B cell (primary cell): Measurements from ENCODE around the gene CAPZA2. TPM values are rescaled to one million over a fixed set of nuclear protein-coding genes. Genes with fewer than 3 reads are reported as not detected.

Experiments
- ATAC-seq: fragments of 200-7000 bp; cut with Tn5 transposase; one replicate; pipeline ENCODE4 v1.10.0; 2021; ENCODE audit warnings: low read depth, mild to moderate bottlenecking, moderate number of reproducible peaks, moderate library complexity
- CTCF ChIA-PET: fragments of 350-600 bp; sonication (Branson Sonifier 250); formaldehyde crosslinking; loops from one replicate; lab custom pipeline; 2021; ENCODE audit warnings: antibody characterized with exemption, inconsistent platforms; lab: Charles Lee
- POLR2A ChIA-PET: fragments of 350-600 bp; sonication (Branson Sonifier 250); formaldehyde crosslinking; loops from one replicate; lab custom pipeline; 2021; ENCODE audit warnings: antibody characterized with exemption; lab: Charles Lee
- DNase-seq: peaks from one replicate; pipeline ENCODE4 v3.0.0; 2013
- H2AFZ ChIP-seq: 2 replicates; pipeline ENCODE4 v1.6.1; 2012; ENCODE audit warnings: mild to moderate bottlenecking, low read depth, low read length; ENCODE audit not compliant: insufficient read depth, poor library complexity, severe bottlenecking
- H3K27ac ChIP-seq, 2 donors: 1 replicate in 1 of 2; 2 replicates in 1 of 2; pipeline ENCODE4 v1.5.1; 2012 to 2013; ENCODE audit warnings: low read length in 2 of 2, mild to moderate bottlenecking in 2 of 2, moderate library complexity in 1 of 2
- H3K27me3 ChIP-seq, 4 experiments: fragments of 200-600 bp in 1 of 4; sonication (generic) in 1 of 4; replicated peaks in 1 of 4; 1 replicate in 2 of 4; 2 replicates in 2 of 4; pipeline versions ENCODE4 v1.6.1 to v1.7.0; 2013 to 2016; ENCODE audit warnings: low read length in 3 of 4, mild to moderate bottlenecking in 2 of 4, mixed read lengths in 1 of 4, moderate library complexity in 1 of 4; ENCODE audit not compliant: insufficient read depth in 4 of 4, control insufficient read depth in 3 of 4; ENCODE audit errors: control extremely low read depth in 1 of 4
- H3K36me3 ChIP-seq, 2 experiments: replicated peaks in 1 of 2; 1 replicate in 1 of 2; 2 replicates in 1 of 2; pipeline versions ENCODE4 v1.6.1 to v1.7.1; 2013; ENCODE audit warnings: low read length in 1 of 2; ENCODE audit not compliant: insufficient read depth in 2 of 2, control insufficient read depth in 1 of 2; ENCODE audit errors: control extremely low read depth in 1 of 2, extremely low read depth in 1 of 2
- H3K4me1 ChIP-seq, 2 donors: fragments of 200-600 bp in 1 of 2; sonication (generic) in 1 of 2; 1 replicate in 1 of 2; 2 replicates in 1 of 2; pipeline versions ENCODE4 v1.5.1 to v1.6.1; 2013 to 2017; ENCODE audit warnings: low read length in 2 of 2; ENCODE audit not compliant: control insufficient read depth in 2 of 2, insufficient read depth in 2 of 2
- H3K4me2 ChIP-seq: replicated peaks from 2 replicates; pipeline ENCODE3; 2012; ENCODE audit warnings: mild to moderate bottlenecking, low read depth, low read length; ENCODE audit not compliant: poor library complexity, severe bottlenecking
- H3K4me3 ChIP-seq, 5 experiments: fragments of 200-600 bp in 1 of 5; sonication (generic) in 1 of 5; 1 replicate in 3 of 5; 2 replicates in 2 of 5; pipeline versions ENCODE4 v1.5.1 to v1.7.0; 2011 to 2016; ENCODE audit warnings: low read length in 4 of 5, mild to moderate bottlenecking in 4 of 5, low read depth in 2 of 5, control low read depth in 1 of 5, moderate library complexity in 1 of 5; ENCODE audit not compliant: insufficient read depth in 1 of 5; ENCODE audit errors: control extremely low read depth in 1 of 5, extremely low read depth in 1 of 5
- H3K79me2 ChIP-seq: fragments of 200-600 bp; sonication (generic); one replicate; pipeline ENCODE4 v1.6.0; 2016; ENCODE audit warnings: low read length; ENCODE audit not compliant: control insufficient read depth, insufficient read depth
- H3K9ac ChIP-seq: fragments of 200-600 bp; sonication (generic); 2 replicates; pipeline ENCODE4 v1.6.1; 2017; ENCODE audit warnings: mild to moderate bottlenecking, low read length, moderate library complexity
- H3K9me3 ChIP-seq, 3 donors: one replicate each; pipeline versions ENCODE4 v1.6.1 to v1.7.1; 2013; ENCODE audit warnings: low read length in 2 of 3; ENCODE audit not compliant: control insufficient read depth in 2 of 3, insufficient read depth in 1 of 3; ENCODE audit errors: control extremely low read depth in 1 of 3
- H4K20me1 ChIP-seq: 2 replicates; pipeline ENCODE4 v1.6.0; 2012; ENCODE audit warnings: mild to moderate bottlenecking, low read length; ENCODE audit not compliant: insufficient read depth, control insufficient read depth, poor library complexity, severe bottlenecking
- H3K27ac Mint-ChIP-seq: one replicate; pipeline ENCODE4 v1.8.0; 2021; ENCODE audit warnings: mixed read lengths
- H3K27me3 Mint-ChIP-seq: one replicate; pipeline ENCODE4 v1.8.0; 2021; ENCODE audit warnings: mixed read lengths
- H3K4me1 Mint-ChIP-seq: one replicate; pipeline ENCODE4 v1.8.0; 2021; ENCODE audit warnings: mixed read lengths
- H3K4me3 Mint-ChIP-seq: one replicate; pipeline ENCODE4 v1.8.0; 2021; ENCODE audit warnings: mixed read lengths
- H3K9me3 Mint-ChIP-seq: one replicate; pipeline ENCODE4 v1.8.0; 2022; ENCODE audit warnings: mixed read lengths; ENCODE audit not compliant: insufficient read depth
- CTCF ChIP-seq: fragments of 200-600 bp; IDR thresholded peaks from one replicate; pipeline ENCODE4 v1.8.0; 2022; ENCODE audit warnings: antibody characterized with exemption, mild to moderate bottlenecking
- EZH2 ChIP-seq: IDR thresholded peaks from 2 replicates; pipeline ENCODE4 v1.6.1; 2012; ENCODE audit warnings: borderline replicate concordance, low read depth, mild to moderate bottlenecking, moderate library complexity, low read length; ENCODE audit not compliant: insufficient read depth, poor library complexity, severe bottlenecking
- WGBS: methylation state at CpG from one replicate; pipeline ENCODE4 v1.1.5; 2013; ENCODE audit warnings: missing lambda C conversion rate; ENCODE audit not compliant: insufficient coverage; 5-methylcytosine and 5-hydroxymethylcytosine counted together
- intact Hi-C: fragments of 100-400 bp; cut with micrococcal nuclease; formaldehyde crosslinking; loops from one replicate; pipeline ENCODE4 v1.10.0; 2022
- polyA plus RNA-seq: library from polyadenylated mRNA; depleted of rRNA; stranded (reverse); fragments of >200 nt; gene quantifications from 2 replicates; pipeline ENCODE4 v1.2.3, GENCODE V29; 2012
- total RNA-seq, 2 donors: library from RNA; stranded (reverse); fragments of 120-200 nt in 1 of 2; gene quantifications; 1 replicate in 1 of 2; 2 replicates in 1 of 2; pipeline versions ENCODE4 v1.2.3 to v1.2.4, GENCODE V29; 2013 to 2022

CAPZA2 gene
- total and polyA plus RNA-seq, 2 donors (not counting 1 experiment from before 2014, with no cell fraction given), result 15.0 to 79.0 TPM

- H3K9me3 Mint-ChIP-seq, result peaks cover 3% of the 10 kb centered on the region
- peaks cover 7% of the 10 kb centered on the region for H3K4me1 Mint-ChIP-seq
- POLR2A ChIA-PET, result no interaction called here
- no peak for TF ChIP-seq CTCF
- TF ChIP-seq EZH2, result no peak
- DNase-seq (no peak), ATAC-seq (no peak)
- no peak overlapping the region for H3K9ac ChIP-seq
- H3K4me2 ChIP-seq, result no peak overlapping the region
- no peaks in the 10 kb centered on the region for H3K79me2 ChIP-seq
- intact Hi-C loops, result no loop called here
- 13% methylated on average over 1 of the region's 3 CpGs for WGBS
- H3K4me1 ChIP-seq, result peaks cover 0 to 7% of the 10 kb centered on the region in 2 donors
- peaks cover 0 to 10% (median 0%) of the 10 kb centered on the region in 4 experiments for H3K27me3 ChIP-seq
- no peaks in the 10 kb centered on the region for H4K20me1 ChIP-seq
- H3K4me3 Mint-ChIP-seq, result no peak overlapping the region
- no peak overlapping the region for H2AFZ ChIP-seq
- no peaks in the 10 kb centered on the region for H3K9me3 ChIP-seq
- H3K27ac ChIP-seq, result no peak overlapping the region
- H3K36me3 ChIP-seq, result no peaks in the 10 kb centered on the region
- no peak overlapping the region for H3K27ac Mint-ChIP-seq
- CTCF ChIA-PET, result no interaction called here
- peaks cover 30% of the 10 kb centered on the region for H3K27me3 Mint-ChIP-seq
- no peak overlapping the region for H3K4me3 ChIP-seq
Measured at GRCh38 chr7:116829041-116829440, 33.3 kb upstream of the CAPZA2 start.

GRCh38 chr7:116829493-116829892, 32.9 kb upstream of the CAPZA2 start:
- no peaks in the 10 kb centered on the region for H3K79me2 ChIP-seq
- H3K27me3 Mint-ChIP-seq, result peaks cover 25% of the 10 kb centered on the region
- H3K9me3 Mint-ChIP-seq, result peaks cover 2% of the 10 kb centered on the region
- no peak overlapping the region for H3K4me2 ChIP-seq
- no peak overlapping the region for H3K4me3 ChIP-seq
- H3K4me1 ChIP-seq, result peaks cover 0 to 3% of the 10 kb centered on the region in 2 donors
- H3K27me3 ChIP-seq, result peaks cover 0 to 10% (median 0%) of the 10 kb centered on the region in 4 experiments
- no peak overlapping the region for H3K27ac Mint-ChIP-seq
- no peak overlapping the region for H3K4me3 Mint-ChIP-seq
- H3K36me3 ChIP-seq, result no peaks in the 10 kb centered on the region
- POLR2A ChIA-PET, result no interaction called here
- no peak overlapping the region for H3K9ac ChIP-seq
- H2AFZ ChIP-seq, result no peak overlapping the region
- no peaks in the 10 kb centered on the region for H4K20me1 ChIP-seq
- intact Hi-C loops, result no loop called here
- TF ChIP-seq EZH2, result no peak
- no peak for TF ChIP-seq CTCF
- H3K4me1 Mint-ChIP-seq, result peaks cover 3% of the 10 kb centered on the region
- no peak overlapping the region for H3K27ac ChIP-seq
- DNase-seq (no peak), ATAC-seq (no peak)
- CTCF ChIA-PET, result no interaction called here
- H3K9me3 ChIP-seq, result no peaks in the 10 kb centered on the region
